T47D (cell line): ENCODE results near the gene GALR1.

Experiments
- DNase-seq, 2 experiments: peaks; one replicate each; pipeline versions ENCODE4 v3.0.0 to v3.0.0-alpha.2; 2011 to 2012; ENCODE audit warnings: low read depth in 1 of 2, low spot score in 1 of 2
- JUND ChIP-seq: IDR thresholded peaks from 2 replicates; pipeline ENCODE4 v1.6.1; 2012; ENCODE audit warnings: low read depth
- in situ Hi-C: cut with HindIII; loops from 2 replicates; pipeline ENCODE4 v1.10.0; 2016; ENCODE audit warnings: low sequenced_read_pairs, low pct_unique_long_range_greater_than_20kb

Gene GALR1

GRCh38 chr18:77308216-77308615 lies 58.6 kb downstream of the GALR1 start:
- TF ChIP-seq JUND = no peak
- no peak for DNase-seq
- in situ Hi-C loops = no loop called here

GRCh38 chr18:77314511-77314910 lies 64.9 kb downstream of the GALR1 start:
- in situ Hi-C loops = no loop called here
- no peak for TF ChIP-seq JUND

GRCh38 chr18:77314952-77315351 lies 65.3 kb downstream of the GALR1 start:
- in situ Hi-C loops = no loop called here
- TF ChIP-seq JUND = no peak
- DNase-seq = no peak

More at GRCh38 chr18:77314511-77314910, 64.9 kb downstream of the GALR1 start:
- DNase-seq = no peak

GRCh38 chr18:77316008-77316407 lies 66.4 kb downstream of the GALR1 start:
- TF ChIP-seq JUND = no peak
- in situ Hi-C loops = no loop called here
- DNase-seq = no peak

- TF ChIP-seq JUND = no peak
- no peak for DNase-seq
- in situ Hi-C loops = no loop called here
Observed at GRCh38 chr18:77316641-77317040, 67.0 kb downstream of the GALR1 start.

- in situ Hi-C loops = no loop called here
- DNase-seq = no peak
- no peak for TF ChIP-seq JUND
Observed at GRCh38 chr18:77320971-77321559, 71.4 kb downstream of the GALR1 start.

- DNase-seq = no peak
- in situ Hi-C loops = no loop called here
- no peak for TF ChIP-seq JUND
Observed at GRCh38 chr18:77321823-77322805, 72.5 kb downstream of the GALR1 start.

- in situ Hi-C loops = no loop called here
- no peak for TF ChIP-seq JUND
- DNase-seq = no peak
Observed at GRCh38 chr18:77323640-77324299, 74.1 kb downstream of the GALR1 start.
